GM19099 (cell line): ENCODE measurements around the gene MGAT5.

Experiments used
- POLR2A ChIP-seq: IDR thresholded peaks from 3 replicates; pipeline ENCODE4 v1.6.1; 2011; ENCODE audit warnings: low read depth; ENCODE audit not compliant: insufficient read length; ENCODE audit errors: extremely low read depth

MGAT5 gene

GRCh38 chr2:134443814-134444480 lies 190.1 kb downstream of the MGAT5 start:
- TF ChIP-seq POLR2A: no peak

- no peak for TF ChIP-seq POLR2A
Observed at GRCh38 chr2:134445116-134445515, 191.2 kb downstream of the MGAT5 start.

GRCh38 chr2:134445985-134446382 lies 192.1 kb downstream of the MGAT5 start:
- TF ChIP-seq POLR2A: no peak

GRCh38 chr2:134446383-134447017 lies 192.6 kb downstream of the MGAT5 start:
- TF ChIP-seq POLR2A: no peak

- TF ChIP-seq POLR2A: no peak
Observed at GRCh38 chr2:134447669-134448068, 193.8 kb downstream of the MGAT5 start.

- no peak for TF ChIP-seq POLR2A
Observed at GRCh38 chr2:134448650-134449049, 194.8 kb downstream of the MGAT5 start.

- TF ChIP-seq POLR2A: no peak
Observed at GRCh38 chr2:134449157-134449556, 195.3 kb downstream of the MGAT5 start.

GRCh38 chr2:134449751-134450513 lies 196.1 kb downstream of the MGAT5 start:
- no peak for TF ChIP-seq POLR2A

- TF ChIP-seq POLR2A: no peak
Observed at GRCh38 chr2:134451347-134451630, 197.4 kb downstream of the MGAT5 start.

- TF ChIP-seq POLR2A: no peak
Observed at GRCh38 chr2:134452042-134452733, 198.3 kb downstream of the MGAT5 start.

- TF ChIP-seq POLR2A: no peak
Observed at GRCh38 chr2:134453476-134453875, 199.6 kb downstream of the MGAT5 start.

- TF ChIP-seq POLR2A: no peak
Observed at GRCh38 chr2:134453973-134454372, 200.1 kb downstream of the MGAT5 start.

- TF ChIP-seq POLR2A: no peak
Observed at GRCh38 chr2:134454426-134454825, 200.6 kb downstream of the MGAT5 start.

- TF ChIP-seq POLR2A: no peak
Observed at GRCh38 chr2:134454931-134455330, 201.1 kb downstream of the MGAT5 start.

- no peak for TF ChIP-seq POLR2A
Observed at GRCh38 chr2:134455426-134455825, 201.6 kb downstream of the MGAT5 start.
